B cell (primary cell): ENCODE data around the gene MRPL46. TPM values are rescaled to one million over a fixed set of nuclear protein-coding genes. Genes with fewer than 3 reads are reported as not detected.

Experiments used
- ATAC-seq: fragments of 200-7000 bp; cut with Tn5 transposase; one replicate; pipeline ENCODE4 v1.10.0; 2021; ENCODE audit warnings: low read depth, mild to moderate bottlenecking, moderate number of reproducible peaks, moderate library complexity
- CTCF ChIA-PET: fragments of 350-600 bp; sonication (Branson Sonifier 250); formaldehyde crosslinking; loops from one replicate; lab custom pipeline; 2021; ENCODE audit warnings: antibody characterized with exemption, inconsistent platforms; lab: Charles Lee
- POLR2A ChIA-PET: fragments of 350-600 bp; sonication (Branson Sonifier 250); formaldehyde crosslinking; loops from one replicate; lab custom pipeline; 2021; ENCODE audit warnings: antibody characterized with exemption; lab: Charles Lee
- DNase-seq: peaks from one replicate; pipeline ENCODE4 v3.0.0; 2013
- H2AFZ ChIP-seq: 2 replicates; pipeline ENCODE4 v1.6.1; 2012; ENCODE audit warnings: mild to moderate bottlenecking, low read depth, low read length; ENCODE audit not compliant: insufficient read depth, poor library complexity, severe bottlenecking
- H3K27ac ChIP-seq, 2 donors: 1 replicate in 1 of 2; 2 replicates in 1 of 2; pipeline ENCODE4 v1.5.1; 2012 to 2013; ENCODE audit warnings: low read length in 2 of 2, mild to moderate bottlenecking in 2 of 2, moderate library complexity in 1 of 2
- H3K27me3 ChIP-seq, 4 experiments: fragments of 200-600 bp in 1 of 4; sonication (generic) in 1 of 4; replicated peaks in 1 of 4; 1 replicate in 2 of 4; 2 replicates in 2 of 4; pipeline versions ENCODE4 v1.6.1 to v1.7.0; 2013 to 2016; ENCODE audit warnings: low read length in 3 of 4, mild to moderate bottlenecking in 2 of 4, mixed read lengths in 1 of 4, moderate library complexity in 1 of 4; ENCODE audit not compliant: insufficient read depth in 4 of 4, control insufficient read depth in 3 of 4; ENCODE audit errors: control extremely low read depth in 1 of 4
- H3K36me3 ChIP-seq, 2 experiments: replicated peaks in 1 of 2; 1 replicate in 1 of 2; 2 replicates in 1 of 2; pipeline versions ENCODE4 v1.6.1 to v1.7.1; 2013; ENCODE audit warnings: low read length in 1 of 2; ENCODE audit not compliant: insufficient read depth in 2 of 2, control insufficient read depth in 1 of 2; ENCODE audit errors: control extremely low read depth in 1 of 2, extremely low read depth in 1 of 2
- H3K4me1 ChIP-seq, 2 donors: fragments of 200-600 bp in 1 of 2; sonication (generic) in 1 of 2; 1 replicate in 1 of 2; 2 replicates in 1 of 2; pipeline versions ENCODE4 v1.5.1 to v1.6.1; 2013 to 2017; ENCODE audit warnings: low read length in 2 of 2; ENCODE audit not compliant: control insufficient read depth in 2 of 2, insufficient read depth in 2 of 2
- H3K4me2 ChIP-seq: replicated peaks from 2 replicates; pipeline ENCODE3; 2012; ENCODE audit warnings: mild to moderate bottlenecking, low read depth, low read length; ENCODE audit not compliant: poor library complexity, severe bottlenecking
- H3K4me3 ChIP-seq, 5 experiments: fragments of 200-600 bp in 1 of 5; sonication (generic) in 1 of 5; 1 replicate in 3 of 5; 2 replicates in 2 of 5; pipeline versions ENCODE4 v1.5.1 to v1.7.0; 2011 to 2016; ENCODE audit warnings: low read length in 4 of 5, mild to moderate bottlenecking in 4 of 5, low read depth in 2 of 5, control low read depth in 1 of 5, moderate library complexity in 1 of 5; ENCODE audit not compliant: insufficient read depth in 1 of 5; ENCODE audit errors: control extremely low read depth in 1 of 5, extremely low read depth in 1 of 5
- H3K79me2 ChIP-seq: fragments of 200-600 bp; sonication (generic); one replicate; pipeline ENCODE4 v1.6.0; 2016; ENCODE audit warnings: low read length; ENCODE audit not compliant: control insufficient read depth, insufficient read depth
- H3K9ac ChIP-seq: fragments of 200-600 bp; sonication (generic); 2 replicates; pipeline ENCODE4 v1.6.1; 2017; ENCODE audit warnings: mild to moderate bottlenecking, low read length, moderate library complexity
- H3K9me3 ChIP-seq, 3 donors: one replicate each; pipeline versions ENCODE4 v1.6.1 to v1.7.1; 2013; ENCODE audit warnings: low read length in 2 of 3; ENCODE audit not compliant: control insufficient read depth in 2 of 3, insufficient read depth in 1 of 3; ENCODE audit errors: control extremely low read depth in 1 of 3
- H4K20me1 ChIP-seq: 2 replicates; pipeline ENCODE4 v1.6.0; 2012; ENCODE audit warnings: mild to moderate bottlenecking, low read length; ENCODE audit not compliant: insufficient read depth, control insufficient read depth, poor library complexity, severe bottlenecking
- H3K27ac Mint-ChIP-seq: one replicate; pipeline ENCODE4 v1.8.0; 2021; ENCODE audit warnings: mixed read lengths
- H3K27me3 Mint-ChIP-seq: one replicate; pipeline ENCODE4 v1.8.0; 2021; ENCODE audit warnings: mixed read lengths
- H3K4me1 Mint-ChIP-seq: one replicate; pipeline ENCODE4 v1.8.0; 2021; ENCODE audit warnings: mixed read lengths
- H3K4me3 Mint-ChIP-seq: one replicate; pipeline ENCODE4 v1.8.0; 2021; ENCODE audit warnings: mixed read lengths
- H3K9me3 Mint-ChIP-seq: one replicate; pipeline ENCODE4 v1.8.0; 2022; ENCODE audit warnings: mixed read lengths; ENCODE audit not compliant: insufficient read depth
- EZH2 ChIP-seq: IDR thresholded peaks from 2 replicates; pipeline ENCODE4 v1.6.1; 2012; ENCODE audit warnings: borderline replicate concordance, low read depth, mild to moderate bottlenecking, moderate library complexity, low read length; ENCODE audit not compliant: insufficient read depth, poor library complexity, severe bottlenecking
- WGBS: methylation state at CpG from one replicate; pipeline ENCODE4 v1.1.5; 2013; ENCODE audit warnings: missing lambda C conversion rate; ENCODE audit not compliant: insufficient coverage; 5-methylcytosine and 5-hydroxymethylcytosine counted together
- intact Hi-C: fragments of 100-400 bp; cut with micrococcal nuclease; formaldehyde crosslinking; loops from one replicate; pipeline ENCODE4 v1.10.0; 2022
- polyA plus RNA-seq: library from polyadenylated mRNA; depleted of rRNA; stranded (reverse); fragments of >200 nt; gene quantifications from 2 replicates; pipeline ENCODE4 v1.2.3, GENCODE V29; 2012
- total RNA-seq, 2 donors: library from RNA; stranded (reverse); fragments of 120-200 nt in 1 of 2; gene quantifications; 1 replicate in 1 of 2; 2 replicates in 1 of 2; pipeline versions ENCODE4 v1.2.3 to v1.2.4, GENCODE V29; 2013 to 2022
- TF ChIP-seq, protein P1 (sequence below): fragments of 200-600 bp; IDR thresholded peaks from one replicate; pipeline ENCODE4 v1.8.0; 2022; ENCODE audit warnings: antibody characterized with exemption, mild to moderate bottlenecking

Gene MRPL46
- total and polyA plus RNA-seq, 2 donors (not counting 1 experiment from before 2014, with no cell fraction given) = 14.3 to 24.6 TPM

DNA sequence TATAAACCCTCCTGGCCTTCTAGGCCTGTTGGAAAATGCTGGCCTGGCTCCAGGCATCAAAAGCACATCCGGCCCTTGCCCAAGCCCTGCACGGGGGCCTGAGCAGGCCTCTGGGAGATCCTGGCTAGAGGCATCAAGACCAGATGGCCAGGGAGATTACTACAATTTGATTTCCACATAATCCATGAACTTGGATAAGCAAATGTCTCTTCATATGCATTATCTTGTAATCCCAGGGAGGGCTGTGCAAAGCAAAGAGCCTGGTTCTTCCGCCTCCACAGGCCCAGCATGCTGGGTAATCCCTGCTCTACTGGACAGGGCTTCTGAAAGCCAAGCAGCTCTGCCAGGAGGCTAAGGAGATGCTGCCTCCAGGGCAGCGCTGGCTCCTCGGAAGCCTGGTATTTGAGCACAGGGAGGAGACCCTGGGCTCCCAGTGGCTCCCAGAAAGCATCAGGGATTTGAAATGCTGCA is 18.2 kb downstream of the MRPL46 start:
- Histone ChIP-seq H2AFZ (no peak overlapping the region), H3K27ac (no peak overlapping the region), H3K4me1 (peaks cover 2 to 3% of the 10 kb centered on the region in 2 donors), H3K4me3 (no peak overlapping the region), H3K9me3 (peaks cover 0 to 7% (median 0%) of the 10 kb centered on the region in 3 donors), H3K4me2 (no peak overlapping the region), H3K27me3 (peaks cover 0 to 14% (median 0%) of the 10 kb centered on the region in 4 experiments), H3K36me3 (no peaks in the 10 kb centered on the region), H4K20me1 (no peaks in the 10 kb centered on the region), H3K79me2 (no peaks in the 10 kb centered on the region), H3K9ac (no peak overlapping the region)
- WGBS = 96% methylated on average over 5 of the region's 5 CpGs
- ATAC-seq = no peak
- intact Hi-C loops = no loop called here
- peaks cover 4% of the 10 kb centered on the region for H3K9me3 Mint-ChIP-seq
- ChIA-PET CTCF (interaction anchor here (1.7 to 1.9 kb wide), 2 partner anchors 202 to 203 kb away, joined by 5 read pairs; no protein-coding TSS in a partner anchor), POLR2A (no interaction called here)
- TF ChIP-seq, protein P1, sequence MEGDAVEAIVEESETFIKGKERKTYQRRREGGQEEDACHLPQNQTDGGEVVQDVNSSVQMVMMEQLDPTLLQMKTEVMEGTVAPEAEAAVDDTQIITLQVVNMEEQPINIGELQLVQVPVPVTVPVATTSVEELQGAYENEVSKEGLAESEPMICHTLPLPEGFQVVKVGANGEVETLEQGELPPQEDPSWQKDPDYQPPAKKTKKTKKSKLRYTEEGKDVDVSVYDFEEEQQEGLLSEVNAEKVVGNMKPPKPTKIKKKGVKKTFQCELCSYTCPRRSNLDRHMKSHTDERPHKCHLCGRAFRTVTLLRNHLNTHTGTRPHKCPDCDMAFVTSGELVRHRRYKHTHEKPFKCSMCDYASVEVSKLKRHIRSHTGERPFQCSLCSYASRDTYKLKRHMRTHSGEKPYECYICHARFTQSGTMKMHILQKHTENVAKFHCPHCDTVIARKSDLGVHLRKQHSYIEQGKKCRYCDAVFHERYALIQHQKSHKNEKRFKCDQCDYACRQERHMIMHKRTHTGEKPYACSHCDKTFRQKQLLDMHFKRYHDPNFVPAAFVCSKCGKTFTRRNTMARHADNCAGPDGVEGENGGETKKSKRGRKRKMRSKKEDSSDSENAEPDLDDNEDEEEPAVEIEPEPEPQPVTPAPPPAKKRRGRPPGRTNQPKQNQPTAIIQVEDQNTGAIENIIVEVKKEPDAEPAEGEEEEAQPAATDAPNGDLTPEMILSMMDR = no peak
- no peak for TF ChIP-seq EZH2
- no peak overlapping the region for H3K4me3 Mint-ChIP-seq
- peaks cover under 1% of the 10 kb centered on the region for H3K27me3 Mint-ChIP-seq
- H3K27ac Mint-ChIP-seq = no peak overlapping the region
- DNase-seq = no peak
- peaks cover 4% of the 10 kb centered on the region for H3K4me1 Mint-ChIP-seq

- Histone ChIP-seq H3K79me2 (no peaks in the 10 kb centered on the region), H3K9ac (no peak overlapping the region), H3K4me3 (no peak overlapping the region), H2AFZ (no peak overlapping the region), H3K27ac (no peak overlapping the region), H3K4me2 (no peak overlapping the region), H3K36me3 (no peaks in the 10 kb centered on the region), H3K27me3 (peaks cover 0 to 14% (median 3%) of the 10 kb centered on the region in 4 experiments), H3K4me1 (peaks cover 2 to 3% of the 10 kb centered on the region in 2 donors), H4K20me1 (no peaks in the 10 kb centered on the region), H3K9me3 (peaks cover 0 to 15% (median 4%) of the 10 kb centered on the region in 3 donors)
- TF ChIP-seq, protein P1 = no peak
- no peak for TF ChIP-seq EZH2
- no peak overlapping the region for H3K27ac Mint-ChIP-seq
- WGBS = no CpG with 5 or more reads among the region's 1 CpG
- H3K9me3 Mint-ChIP-seq = peaks cover 6% of the 10 kb centered on the region
- DNase-seq (no peak), ATAC-seq (no peak)
- intact Hi-C loops = no loop called here
- CTCF ChIA-PET = no interaction called here
- POLR2A ChIA-PET = no interaction called here
- peaks cover 11% of the 10 kb centered on the region for H3K27me3 Mint-ChIP-seq
- H3K4me3 Mint-ChIP-seq = no peak overlapping the region
- peaks cover 4% of the 10 kb centered on the region for H3K4me1 Mint-ChIP-seq
Observed at GRCh38 chr15:88447741-88448140, 19.4 kb downstream of the MRPL46 start.
